Skeletal muscle tissue (tissue), 4 donors: ENCODE data around the gene OPTC. TPM values are rescaled to one million over a fixed set of nuclear protein-coding genes. Genes with fewer than 3 reads are reported as not detected.

Experiments used
- H3K27ac ChIP-seq: one replicate; pipeline ENCODE4 v1.7.0; 2013; ENCODE audit warnings: mild to moderate bottlenecking, low read depth, low read length, inconsistent platforms
- H3K27me3 ChIP-seq, 3 donors: one replicate each; pipeline ENCODE4 v1.7.0; 2013; ENCODE audit warnings: low read length in 3 of 3; ENCODE audit not compliant: control insufficient read depth in 3 of 3, insufficient read depth in 3 of 3
- H3K36me3 ChIP-seq, 3 donors: one replicate each; pipeline ENCODE4 v1.7.0; 2013; ENCODE audit warnings: low read length in 3 of 3; ENCODE audit not compliant: control insufficient read depth in 3 of 3, insufficient read depth in 3 of 3
- H3K4me1 ChIP-seq, 3 donors: one replicate each; pipeline ENCODE4 v1.7.0; 2013; ENCODE audit warnings: low read length in 3 of 3, mild to moderate bottlenecking in 3 of 3; ENCODE audit not compliant: control insufficient read depth in 3 of 3, insufficient read depth in 3 of 3
- H3K4me3 ChIP-seq, 3 donors: one replicate each; pipeline ENCODE4 v1.7.0; 2013; ENCODE audit warnings: low read length in 3 of 3
- H3K9ac ChIP-seq, 3 donors: one replicate each; pipeline ENCODE4 v1.7.0; 2013; ENCODE audit warnings: low read length in 3 of 3, mild to moderate bottlenecking in 3 of 3, moderate library complexity in 2 of 3, low read depth in 1 of 3
- H3K9me3 ChIP-seq, 3 donors: one replicate each; pipeline ENCODE4 v1.7.0; 2013; ENCODE audit warnings: low read length in 3 of 3; ENCODE audit not compliant: control insufficient read depth in 3 of 3
- total RNA-seq: library from RNA; depleted of rRNA; stranded (reverse); fragments of >200 nt; gene quantifications from one replicate; pipeline ENCODE4 v1.2.3, GENCODE V29; 2014
- donor health status: Osteomylitis.

Gene OPTC
- total RNA-seq, 1 donor from 2014 or later: not detected

- Histone ChIP-seq H3K4me1 (peaks cover 0 to 9% (median 8%) of the 10 kb centered on the region in 3 donors), H3K36me3 (no peaks in the 10 kb centered on the region), H3K9me3 (no peaks in the 10 kb centered on the region), H3K4me3 (no peak overlapping the region), H3K27ac (no peak overlapping the region), H3K27me3 (peaks cover 4 to 11% (median 8%) of the 10 kb centered on the region in 3 donors), H3K9ac (no peak overlapping the region)
These were observed 20.1 kb upstream of the OPTC start for GRCh38 chr1:203473781-203474305.

- peak within 1 kb of the TSS; percentile 33 to 55 (median 36) for H3K4me3 ChIP-seq
- peaks cover 4 to 11% (median 8%) of the 10 kb centered on the region in 3 donors for H3K27me3 ChIP-seq
- H3K4me1 ChIP-seq: peaks cover 3 to 12% (median 9%) of the 10 kb centered on the region in 3 donors
- H3K9ac ChIP-seq: peak within 1 kb of the TSS; percentile 29 to 63 (median 33)
- H3K36me3 ChIP-seq: no peaks in the 10 kb centered on the region
- no peaks in the 10 kb centered on the region for H3K9me3 ChIP-seq
- H3K27ac ChIP-seq: peak within 1 kb of the TSS; percentile 34
These were observed 18.7 kb upstream of the OPTC start, which contains the start of gene PRELP for GRCh38 chr1:203475012-203475981. Gene PRELP (plus strand): TSS chr1:203475806. CDS start chr1:203483185, 7,379 bp downstream.

- H3K27me3 ChIP-seq: peaks cover 4 to 11% (median 8%) of the 10 kb centered on the region in 3 donors
- peaks cover 11 to 18% (median 14%) of the 10 kb centered on the region in 3 donors for H3K4me1 ChIP-seq
- H3K9ac ChIP-seq: peak overlapping the region in 2 of 3 donors; percentile 29 to 63
- H3K4me3 ChIP-seq: peak overlapping the region; percentile 33 to 55 (median 36)
- no peaks in the 10 kb centered on the region for H3K9me3 ChIP-seq
- peak overlapping the region; percentile 34 for H3K27ac ChIP-seq
- no peaks in the 10 kb centered on the region for H3K36me3 ChIP-seq
These were observed 17.6 kb upstream of the OPTC start for GRCh38 chr1:203476216-203476814.

GRCh38 chr1:203477748-203478147 is 16.2 kb upstream of the OPTC start:
- H3K4me1 ChIP-seq: peaks cover 13 to 21% (median 17%) of the 10 kb centered on the region in 3 donors
- peaks cover 4 to 11% (median 8%) of the 10 kb centered on the region in 3 donors for H3K27me3 ChIP-seq
- H3K27ac ChIP-seq: peak overlapping the region; percentile 34
- H3K36me3 ChIP-seq: no peaks in the 10 kb centered on the region
- peak overlapping the region in 2 of 3 donors; percentile 13 to 55 for H3K4me3 ChIP-seq
- H3K9ac ChIP-seq: peak overlapping the region in 2 of 3 donors; percentile 29 to 54
- no peaks in the 10 kb centered on the region for H3K9me3 ChIP-seq

- H3K9me3 ChIP-seq: no peaks in the 10 kb centered on the region
- peak overlapping the region in 1 of 3 donors; percentile 16 for H3K4me3 ChIP-seq
- H3K9ac ChIP-seq: peak overlapping the region in 1 of 3 donors; percentile 41
- peaks cover 13 to 21% (median 17%) of the 10 kb centered on the region in 3 donors for H3K4me1 ChIP-seq
- peak overlapping the region; percentile 34 for H3K27ac ChIP-seq
- H3K27me3 ChIP-seq: peaks cover 4 to 11% (median 8%) of the 10 kb centered on the region in 3 donors
- H3K36me3 ChIP-seq: no peaks in the 10 kb centered on the region
These were observed 15.7 kb upstream of the OPTC start for GRCh38 chr1:203478231-203478630.

GRCh38 chr1:203478986-203479385 is 15.0 kb upstream of the OPTC start:
- Histone ChIP-seq H3K27me3 (peaks cover 4 to 11% (median 8%) of the 10 kb centered on the region in 3 donors), H3K9ac (peak overlapping the region in 1 of 3 donors; percentile 25), H3K27ac (no peak overlapping the region), H3K36me3 (peaks cover 0 to 5% (median 2%) of the 10 kb centered on the region in 3 donors), H3K4me1 (peaks cover 13 to 21% (median 17%) of the 10 kb centered on the region in 3 donors), H3K4me3 (peak overlapping the region in 1 of 3 donors; percentile 16), H3K9me3 (no peaks in the 10 kb centered on the region)

- Histone ChIP-seq H3K27me3 (peaks cover 4 to 11% (median 8%) of the 10 kb centered on the region in 3 donors), H3K9me3 (no peaks in the 10 kb centered on the region), H3K9ac (no peak overlapping the region), H3K4me3 (no peak overlapping the region), H3K27ac (no peak overlapping the region), H3K4me1 (peaks cover 13 to 21% (median 17%) of the 10 kb centered on the region in 3 donors), H3K36me3 (peaks cover 0 to 5% (median 2%) of the 10 kb centered on the region in 3 donors)
These were observed 14.3 kb upstream of the OPTC start for GRCh38 chr1:203479646-203480045.

- H3K27me3 ChIP-seq: peaks cover 3 to 8% (median 4%) of the 10 kb centered on the region in 3 donors
- H3K36me3 ChIP-seq: peaks cover 0 to 5% (median 2%) of the 10 kb centered on the region in 3 donors
- H3K4me1 ChIP-seq: peaks cover 13 to 21% (median 15%) of the 10 kb centered on the region in 3 donors
- no peak overlapping the region for H3K27ac ChIP-seq
- H3K9me3 ChIP-seq: no peaks in the 10 kb centered on the region
- no peak overlapping the region for H3K9ac ChIP-seq
- no peak overlapping the region for H3K4me3 ChIP-seq
These were observed 13.9 kb upstream of the OPTC start for GRCh38 chr1:203480084-203480483.

GRCh38 chr1:203480525-203481084 is 13.3 kb upstream of the OPTC start:
- H3K27me3 ChIP-seq: peaks cover 0 to 6% (median 4%) of the 10 kb centered on the region in 3 donors
- no peak overlapping the region for H3K27ac ChIP-seq
- peak overlapping the region in 1 of 3 donors; percentile 35 for H3K4me3 ChIP-seq
- H3K36me3 ChIP-seq: peaks cover 0 to 5% (median 2%) of the 10 kb centered on the region in 3 donors
- H3K9ac ChIP-seq: peak overlapping the region in 1 of 3 donors; percentile 27
- H3K9me3 ChIP-seq: no peaks in the 10 kb centered on the region
- H3K4me1 ChIP-seq: peaks cover 13 to 21% (median 15%) of the 10 kb centered on the region in 3 donors
